SK-N-SH (cell line): Measurements from ENCODE around the gene NEURL1.

Source experiments
- FOXJ3 ChIP-seq: sonication (generic); formaldehyde crosslinking; IDR thresholded peaks from 2 replicates; pipeline ENCODE4 v1.5.1; 2020; ENCODE audit warnings: mild to moderate bottlenecking, missing genetic modification reagents
- MEF2A ChIP-seq: IDR thresholded peaks from 2 replicates; pipeline ENCODE4 v1.4.0; 2012; ENCODE audit warnings: low read depth, borderline replicate concordance
- NFIC ChIP-seq: IDR thresholded peaks from 2 replicates; pipeline ENCODE4 v1.4.0; 2012; ENCODE audit warnings: borderline replicate concordance
- RFX5 ChIP-seq: IDR thresholded peaks from 2 replicates; pipeline ENCODE4 v1.6.1; 2012; ENCODE audit warnings: mild to moderate bottlenecking, improper control_type of control experiment, low read length
- SIN3A ChIP-seq: IDR thresholded peaks from 2 replicates; pipeline ENCODE4 v1.6.1; 2012; ENCODE audit warnings: low read depth, mild to moderate bottlenecking, low read length, moderate library complexity, borderline replicate concordance
- SMC3 ChIP-seq: IDR thresholded peaks from 2 replicates; pipeline ENCODE4 v1.6.1; 2012; ENCODE audit warnings: low read depth, low read length, improper control_type of control experiment
- TCF12 ChIP-seq: IDR thresholded peaks from 2 replicates; pipeline ENCODE4 v1.4.0; 2012
- TF ChIP-seq, protein P1 (sequence below): fragments of 200-600 bp; sonication (generic); IDR thresholded peaks from 2 replicates; pipeline ENCODE4 v1.6.1; 2017; ENCODE audit warnings: antibody characterized with exemption, mild to moderate bottlenecking, moderate library complexity

DNA sequence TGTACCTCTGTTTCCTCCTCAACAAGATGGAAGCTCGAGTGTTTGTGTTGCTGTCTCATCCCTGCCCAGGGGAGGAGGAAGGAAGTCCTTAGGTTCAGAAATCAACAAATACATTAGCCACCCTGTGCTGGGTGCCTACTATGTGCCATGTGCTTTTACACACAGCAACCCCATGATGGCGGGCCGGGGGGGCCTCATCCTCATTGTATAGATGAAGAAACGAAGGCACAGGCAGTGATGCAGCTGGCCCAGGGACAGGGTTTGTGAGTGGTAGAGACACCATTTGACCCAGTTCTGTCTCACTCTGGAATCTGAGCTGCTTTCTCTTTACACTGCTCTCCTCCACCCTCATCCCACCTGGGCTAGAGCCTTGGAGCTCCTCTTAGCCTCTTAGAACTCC lies 39.5 kb upstream of the NEURL1 start:
- no peak for TF ChIP-seq SIN3A
- TF ChIP-seq TCF12, result no peak
- TF ChIP-seq MEF2A, result no peak
- TF ChIP-seq, protein P1, sequence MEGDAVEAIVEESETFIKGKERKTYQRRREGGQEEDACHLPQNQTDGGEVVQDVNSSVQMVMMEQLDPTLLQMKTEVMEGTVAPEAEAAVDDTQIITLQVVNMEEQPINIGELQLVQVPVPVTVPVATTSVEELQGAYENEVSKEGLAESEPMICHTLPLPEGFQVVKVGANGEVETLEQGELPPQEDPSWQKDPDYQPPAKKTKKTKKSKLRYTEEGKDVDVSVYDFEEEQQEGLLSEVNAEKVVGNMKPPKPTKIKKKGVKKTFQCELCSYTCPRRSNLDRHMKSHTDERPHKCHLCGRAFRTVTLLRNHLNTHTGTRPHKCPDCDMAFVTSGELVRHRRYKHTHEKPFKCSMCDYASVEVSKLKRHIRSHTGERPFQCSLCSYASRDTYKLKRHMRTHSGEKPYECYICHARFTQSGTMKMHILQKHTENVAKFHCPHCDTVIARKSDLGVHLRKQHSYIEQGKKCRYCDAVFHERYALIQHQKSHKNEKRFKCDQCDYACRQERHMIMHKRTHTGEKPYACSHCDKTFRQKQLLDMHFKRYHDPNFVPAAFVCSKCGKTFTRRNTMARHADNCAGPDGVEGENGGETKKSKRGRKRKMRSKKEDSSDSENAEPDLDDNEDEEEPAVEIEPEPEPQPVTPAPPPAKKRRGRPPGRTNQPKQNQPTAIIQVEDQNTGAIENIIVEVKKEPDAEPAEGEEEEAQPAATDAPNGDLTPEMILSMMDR, result no peak
- no peak for TF ChIP-seq NFIC
- TF ChIP-seq SMC3, result no peak
- TF ChIP-seq FOXJ3 (CRISPR knock-in tag), result no peak
- TF ChIP-seq RFX5, result no peak
